K562 (cell line): ENCODE data around the gene SERBP1. TPM values are rescaled to one million over a fixed set of nuclear protein-coding genes. Genes with fewer than 3 reads are reported as not detected.

Experiments
- E4F1 ChIP-seq: fragments of 250-450 bp; sonication (Bioruptor Pico); IDR thresholded peaks from 2 replicates; pipeline ENCODE4 v1.5.0; 2021; ENCODE audit warnings: mild to moderate bottlenecking, borderline replicate concordance
- ETV1 ChIP-seq: fragments of 450-650 bp; conservative IDR thresholded peaks from 2 replicates; pipeline ENCODE4 v1.6.1; 2016; ENCODE audit warnings: missing genetic modification characterization, control low read depth, low read depth, missing compliant biosample characterization
- HIVEP1 ChIP-seq: fragments of 250-450 bp; sonication (Bioruptor Pico); IDR thresholded peaks from 2 replicates; pipeline ENCODE4 v1.4.0; 2020; ENCODE audit warnings: mild to moderate bottlenecking
- JUN ChIP-seq, 2 experiments: sonication (generic) in 1 of 2; formaldehyde crosslinking in 1 of 2; IDR thresholded peaks; 2 replicates each; pipeline versions ENCODE4 v1.6.1 to v1.8.0; 2012 to 2022; ENCODE audit warnings: borderline replicate concordance in 2 of 2, mild to moderate bottlenecking in 2 of 2, improper control_type of control experiment in 1 of 2, low read depth in 1 of 2, low read length in 1 of 2, missing genetic modification reagents in 1 of 2
- NFXL1 ChIP-seq: fragments of 450-650 bp; formaldehyde crosslinking; IDR thresholded peaks from 2 replicates; pipeline ENCODE4 v1.4.0; 2021; ENCODE audit warnings: mild to moderate bottlenecking
- NONO ChIP-seq, 2 experiments: fragments of 200-400 bp in 1 of 2; fragments of 450-650 bp in 1 of 2; formaldehyde crosslinking in 1 of 2; IDR thresholded peaks; 2 replicates each; pipeline ENCODE4 v1.6.1; 2017; ENCODE audit warnings: low read depth in 2 of 2, mild to moderate bottlenecking in 2 of 2, moderate library complexity in 2 of 2, low read length in 1 of 2
- ZBTB11 ChIP-seq, 3 experiments: fragments of 200-800 bp in 1 of 3; fragments of 250-450 bp in 1 of 3; fragments of 450-650 bp in 1 of 3; sonication (Bioruptor Pico) in 1 of 3; sonication (Bioruptor generic) in 1 of 3; formaldehyde crosslinking in 1 of 3; IDR thresholded peaks; 2 replicates each; pipeline versions ENCODE4 v1.6.1 to v1.8.0; 2016 to 2022; ENCODE audit warnings: mild to moderate bottlenecking in 2 of 3, missing genetic modification characterization in 2 of 3, missing compliant biosample characterization in 1 of 3, moderate library complexity in 1 of 3
- ZEB2 ChIP-seq: fragments of 450-650 bp; IDR thresholded peaks from 2 replicates; pipeline ENCODE4 v1.6.1; 2016
- ZNF143 ChIP-seq: sonication (generic); formaldehyde crosslinking; IDR thresholded peaks from 2 replicates; pipeline ENCODE4 v1.9.0; 2022; ENCODE audit warnings: mild to moderate bottlenecking, missing genetic modification reagents
- polyA plus RNA-seq, 8 experiments: library from polyadenylated mRNA; depleted of rRNA in 4 of 8; stranded (reverse) in 5 of 8; unstranded in 3 of 8; fragments of >200 nt; fragmentation: Nextera tagmentation in 2 of 8; fragmentation: Illumina TruSeq in 1 of 8; extraction: Ambion mirVana in 2 of 8; extraction: Trizol in 1 of 8; gene quantifications; 2 replicates each; pipeline versions ENCODE4 v1.2.1 to v1.2.3, GENCODE V29; 2011 to 2014; ENCODE audit warnings: inconsistent platforms in 1 of 8, missing spikeins in 1 of 8
- total RNA-seq, 7 experiments: library from RNA; depleted of rRNA in 6 of 7; stranded (reverse); fragments of >200 nt in 6 of 7; fragmentation: Illumina TruSeq in 2 of 7; extraction: Trizol in 2 of 7; gene quantifications; 2 replicates each; pipeline versions ENCODE4 v1.2.1 to v1.2.3, GENCODE V29; 2011 to 2021; ENCODE audit warnings: low replicate concordance in 1 of 7

Gene SERBP1
- total and polyA plus RNA-seq, 9 of the 15 experiments (the other 6 are each of a cell fraction or from before 2014, with no cell fraction given), result 79.9 to 761 (median 464) TPM

GRCh38 chr1:67390041-67390887 is 39.9 kb downstream of the SERBP1 start (continued):
- TF ChIP-seq ZBTB11 (CRISPR knock-in tag; IDR thresholded peaks at IDR 0.05) (no peak), E4F1 (CRISPR knock-in tag) (no peak), HIVEP1 (CRISPR knock-in tag) (no peak), ZEB2 (no peak), NONO (IDR thresholded peaks at IDR 0.05; ENCODE audit: low read depth in 2 of 2, low read length in 1 of 2) (no peak), ETV1 (tag) (no peak), JUN (IDR thresholded peaks at IDR 0.05; ENCODE audit: borderline replicate concordance, low read depth, low read length) (no peak), JUN (CRISPR knock-in tag; IDR thresholded peaks at IDR 0.05; ENCODE audit: borderline replicate concordance) (no peak), ZNF143 (no peak), NFXL1 (CRISPR knock-in tag) (no peak)
